IMR-90 (cell line): ENCODE measurements around the gene PGK1.
A peak's percentile ranks its signal among the peaks of the same experiment; 100 is the strongest.
"Not testable (repeated sequence)": the region's sequence is repeated elsewhere in the genome, so short reads cannot be mapped to it uniquely, and the experiment has no call there.

Source experiments
- CEBPB ChIP-seq: IDR thresholded peaks from 2 replicates; pipeline ENCODE4 v1.6.1; 2012; ENCODE audit warnings: low read depth, low read length, improper control_type of control experiment
- CHD1 ChIP-seq: IDR thresholded peaks from 2 replicates; pipeline ENCODE4 v1.6.1; 2012; ENCODE audit warnings: low read depth, low read length, improper control_type of control experiment
- CTCF ChIP-seq: conservative IDR thresholded peaks from 2 replicates; pipeline ENCODE4 v1.5.1; 2012; ENCODE audit warnings: mild to moderate bottlenecking, low read depth, low read length, improper control_type of control experiment
- ELK1 ChIP-seq: fragments of 150-350 bp; IDR thresholded peaks from 2 replicates; pipeline ENCODE4 v1.6.1; 2016; ENCODE audit warnings: low read depth, mild to moderate bottlenecking, low read length, moderate library complexity, borderline replicate concordance
- FOS ChIP-seq: fragments of 150-350 bp; IDR thresholded peaks from 2 replicates; pipeline ENCODE4 v1.6.1; 2016; ENCODE audit warnings: low read depth, low read length
- MAFK ChIP-seq: IDR thresholded peaks from 2 replicates; pipeline ENCODE4 v1.6.1; 2012; ENCODE audit warnings: low read depth, low read length, improper control_type of control experiment
- MAZ ChIP-seq: IDR thresholded peaks from 2 replicates; pipeline ENCODE4 v1.6.1; 2012; ENCODE audit warnings: low read depth, mild to moderate bottlenecking, low read length, improper control_type of control experiment, moderate library complexity, borderline replicate concordance
- MXI1 ChIP-seq: IDR thresholded peaks from 2 replicates; pipeline ENCODE4 v1.6.1; 2012; ENCODE audit warnings: low read depth, mild to moderate bottlenecking, low read length, moderate library complexity, borderline replicate concordance
- POLR2A ChIP-seq: IDR thresholded peaks from 2 replicates; pipeline ENCODE4 v1.6.1; 2012; ENCODE audit warnings: mild to moderate bottlenecking, low read depth, low read length
- RAD21 ChIP-seq: IDR thresholded peaks from 2 replicates; pipeline ENCODE4 v1.6.1; 2012; ENCODE audit warnings: low read length, improper control_type of control experiment
- RFX5 ChIP-seq: IDR thresholded peaks from 2 replicates; pipeline ENCODE4 v1.8.0; 2012; ENCODE audit warnings: low read depth, mild to moderate bottlenecking, low read length, moderate library complexity
- SMC3 ChIP-seq: fragments of 150-350 bp; IDR thresholded peaks from 2 replicates; pipeline ENCODE4 v1.6.1; 2016; ENCODE audit warnings: low read depth, mild to moderate bottlenecking, antibody characterized with exemption, low read length, moderate library complexity
- TF ChIP-seq, protein P1 (sequence below): fragments of 150-350 bp; IDR thresholded peaks from 2 replicates; pipeline ENCODE4 v1.6.1; 2017; ENCODE audit warnings: mild to moderate bottlenecking, antibody characterized with exemption, low read length, low read depth

DNA sequence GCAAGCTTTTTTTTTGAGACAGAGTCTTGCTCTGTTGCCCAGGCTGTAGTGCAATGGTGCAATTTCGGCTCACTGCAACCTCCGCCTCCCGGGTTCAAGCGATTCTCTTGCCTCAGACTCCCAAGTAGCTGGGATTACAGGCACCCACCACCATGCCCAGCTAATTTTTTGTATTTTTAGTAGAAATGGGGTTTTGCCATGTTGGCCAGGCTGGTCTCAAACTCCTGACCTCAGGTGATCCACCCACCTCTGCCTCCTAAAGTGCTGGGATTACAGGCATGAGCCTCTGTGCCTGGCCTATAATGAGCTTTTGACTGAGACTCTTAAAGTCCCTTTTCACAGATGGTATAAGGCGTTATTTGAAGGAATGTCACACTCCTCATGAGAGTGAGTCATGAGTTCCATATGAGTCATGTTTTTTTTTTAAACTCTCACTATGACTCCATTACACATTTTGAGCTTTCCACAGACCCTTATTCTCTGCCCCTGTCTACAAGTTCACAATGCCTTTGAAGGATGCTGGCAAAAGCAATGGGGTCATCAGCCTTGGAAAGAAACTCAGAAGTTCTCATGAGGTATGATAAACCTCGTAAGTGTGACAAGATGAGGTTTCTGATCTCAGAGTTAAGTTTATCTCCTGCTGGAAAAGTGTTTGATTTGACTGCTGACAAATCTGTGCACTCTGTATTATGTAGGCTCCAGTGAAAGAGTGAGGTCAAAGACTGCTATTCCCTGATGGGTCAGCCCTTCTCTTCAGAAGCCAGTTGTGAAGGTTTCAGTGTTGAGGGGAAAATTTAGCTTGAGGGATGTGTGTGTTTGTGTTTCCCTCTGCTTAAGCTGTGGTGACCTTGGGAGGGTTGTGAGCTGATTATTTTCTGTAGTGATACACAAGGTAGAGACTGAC is 39.1 kb upstream of the PGK1 start:
- not testable (repeated sequence) for TF ChIP-seq MAZ, CTCF, POLR2A, SMC3, MXI1, MAFK, CHD1, RFX5, ELK1, RAD21, CEBPB
- TF ChIP-seq FOS: peak; percentile 98
- TF ChIP-seq, protein P1, sequence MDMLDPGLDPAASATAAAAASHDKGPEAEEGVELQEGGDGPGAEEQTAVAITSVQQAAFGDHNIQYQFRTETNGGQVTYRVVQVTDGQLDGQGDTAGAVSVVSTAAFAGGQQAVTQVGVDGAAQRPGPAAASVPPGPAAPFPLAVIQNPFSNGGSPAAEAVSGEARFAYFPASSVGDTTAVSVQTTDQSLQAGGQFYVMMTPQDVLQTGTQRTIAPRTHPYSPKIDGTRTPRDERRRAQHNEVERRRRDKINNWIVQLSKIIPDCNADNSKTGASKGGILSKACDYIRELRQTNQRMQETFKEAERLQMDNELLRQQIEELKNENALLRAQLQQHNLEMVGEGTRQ: not testable (repeated sequence)
